ENCODE results near the gene ANAPC4.

DNA sequence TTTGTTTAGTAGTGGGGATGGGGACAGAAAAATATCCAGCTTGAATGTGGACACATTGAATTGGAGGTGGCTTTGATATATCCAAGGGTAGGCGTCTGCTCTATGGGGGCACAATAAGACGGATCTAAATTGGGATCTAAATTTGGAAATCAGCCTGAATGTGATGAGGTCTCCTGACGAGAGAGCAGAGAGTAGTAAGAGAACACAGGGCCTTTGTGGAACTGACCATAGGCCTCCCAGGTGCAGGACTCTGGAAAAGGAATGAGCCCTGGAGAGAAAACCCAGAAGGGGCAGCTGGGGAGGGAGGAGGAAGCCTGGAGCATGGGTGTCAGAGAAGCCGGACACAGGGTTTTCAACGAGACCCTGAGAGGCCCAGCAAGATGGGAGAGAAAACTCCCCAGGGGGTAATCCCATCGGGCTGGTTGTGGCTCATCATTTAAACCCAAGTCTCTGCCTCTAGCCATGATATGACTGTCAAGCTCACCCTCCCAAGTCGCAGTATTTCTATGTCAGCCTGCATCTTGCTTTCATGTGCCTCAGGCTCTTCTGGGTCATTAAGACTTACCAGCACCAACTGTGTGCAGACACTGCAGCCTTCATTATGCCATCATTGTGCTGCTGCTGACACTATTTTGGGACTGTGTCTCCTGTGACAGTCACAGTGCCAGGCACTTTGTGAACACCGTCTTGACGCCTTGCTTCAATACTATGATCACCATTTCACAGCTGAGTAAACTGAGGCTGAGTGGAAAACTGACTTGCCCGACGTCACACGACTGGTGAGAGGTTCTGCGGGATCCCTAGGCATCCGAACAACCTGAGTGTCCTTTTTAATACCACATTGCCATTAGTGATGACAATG lies 57.1 kb downstream of the ANAPC4 start:
- TF ChIP-seq, protein P1, sequence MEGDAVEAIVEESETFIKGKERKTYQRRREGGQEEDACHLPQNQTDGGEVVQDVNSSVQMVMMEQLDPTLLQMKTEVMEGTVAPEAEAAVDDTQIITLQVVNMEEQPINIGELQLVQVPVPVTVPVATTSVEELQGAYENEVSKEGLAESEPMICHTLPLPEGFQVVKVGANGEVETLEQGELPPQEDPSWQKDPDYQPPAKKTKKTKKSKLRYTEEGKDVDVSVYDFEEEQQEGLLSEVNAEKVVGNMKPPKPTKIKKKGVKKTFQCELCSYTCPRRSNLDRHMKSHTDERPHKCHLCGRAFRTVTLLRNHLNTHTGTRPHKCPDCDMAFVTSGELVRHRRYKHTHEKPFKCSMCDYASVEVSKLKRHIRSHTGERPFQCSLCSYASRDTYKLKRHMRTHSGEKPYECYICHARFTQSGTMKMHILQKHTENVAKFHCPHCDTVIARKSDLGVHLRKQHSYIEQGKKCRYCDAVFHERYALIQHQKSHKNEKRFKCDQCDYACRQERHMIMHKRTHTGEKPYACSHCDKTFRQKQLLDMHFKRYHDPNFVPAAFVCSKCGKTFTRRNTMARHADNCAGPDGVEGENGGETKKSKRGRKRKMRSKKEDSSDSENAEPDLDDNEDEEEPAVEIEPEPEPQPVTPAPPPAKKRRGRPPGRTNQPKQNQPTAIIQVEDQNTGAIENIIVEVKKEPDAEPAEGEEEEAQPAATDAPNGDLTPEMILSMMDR (IDR thresholded peaks at IDR 0.05) = no peak
- no peak for TF ChIP-seq POLR2A (IDR thresholded peaks at IDR 0.05)
